Liver (tissue), 3 donors: ENCODE measurements around the gene DOCK1.

Experiments used
- CTCF ChIP-seq: fragments of 150-350 bp; IDR thresholded peaks from 2 replicates; pipeline ENCODE4 v1.5.1; 2017; ENCODE audit warnings: improper control_type of control experiment, low read depth, low read length; ENCODE audit not compliant: missing input control
- FOXA2 ChIP-seq: IDR thresholded peaks from 2 replicates; pipeline ENCODE4 v1.6.1; 2016; ENCODE audit warnings: antibody characterized with exemption
- MAX ChIP-seq: IDR thresholded peaks from 2 replicates; pipeline ENCODE4 v1.6.1; 2016; ENCODE audit warnings: antibody characterized with exemption
- SP1 ChIP-seq: IDR thresholded peaks from 2 replicates; pipeline ENCODE4 v1.6.1; 2018; ENCODE audit warnings: antibody characterized with exemption, mild to moderate bottlenecking
- TAF1 ChIP-seq: conservative IDR thresholded peaks from 2 replicates; pipeline ENCODE4 v1.6.1; 2016; ENCODE audit warnings: antibody characterized with exemption, mild to moderate bottlenecking
- donor health status: healthy.
- donor health status: healthy.

GRCh38 chr10:127296696-127297095 lies 391.5 kb downstream of the DOCK1 start:
- TF ChIP-seq SP1 (no peak), CTCF (no peak), MAX (no peak), TAF1 (no peak), FOXA2 (no peak)
